ENCODE data around the gene GPSM3. TPM values are rescaled to one million over a fixed set of nuclear protein-coding genes. Genes with fewer than 3 reads are reported as not detected.

GPSM3 gene
- total RNA-seq, 1 donor from 2014 or later: 4.5 TPM

- H3F3A ChIP-seq (ENCODE audit: low read depth): peaks cover 26% of the 10 kb centered on the region
- H3K9me3 Mint-ChIP-seq: no peaks in the 10 kb centered on the region
- H3K4me1 ChIP-seq: peaks cover 24% of the 10 kb centered on the region
- H3K4me1 Mint-ChIP-seq: peaks cover 33% of the 10 kb centered on the region
- H3K9me3 ChIP-seq (ENCODE audit: low read depth): no peaks in the 10 kb centered on the region
- DNase-seq (ENCODE audit: low spot score): no peak
- peak overlapping the region; percentile 93 for H3K4me2 ChIP-seq
- no peaks in the 10 kb centered on the region for H3K36me3 ChIP-seq
- H3K27ac Mint-ChIP-seq: peak overlapping the region; percentile 88
- TF ChIP-seq EZH2 (IDR thresholded peaks at IDR 0.05) (no peak), EZH2phosphoT487 (IDR thresholded peaks at IDR 0.05) (no peak), CTCF (IDR thresholded peaks at IDR 0.05) (no peak)
- H4K20me1 ChIP-seq (ENCODE audit: low read depth): peaks cover 17% of the 10 kb centered on the region
- peaks cover 44% of the 10 kb centered on the region for H3K79me2 ChIP-seq (ENCODE audit: low read depth)
- no peak overlapping the region for H3K27ac ChIP-seq
- H3K4me3 ChIP-seq: peak overlapping the region; percentile 99
- no peak overlapping the region for H2AFZ ChIP-seq (replicated peaks)
- peaks cover 9% of the 10 kb centered on the region for H3K27me3 Mint-ChIP-seq (ENCODE audit: insufficient read depth, low read depth)
- no peaks in the 10 kb centered on the region for H3K27me3 ChIP-seq
- H3K36me3 Mint-ChIP-seq: peaks cover 15% of the 10 kb centered on the region
- peak overlapping the region; percentile 43 for H3K9ac ChIP-seq
- peak overlapping the region; percentile 97 for H3K4me3 Mint-ChIP-seq
These were observed 13.6 kb downstream of the GPSM3 start for GRCh38 chr6:32178547-32179440.

- Histone ChIP-seq H3K79me2 (ENCODE audit: low read depth) (peaks cover 52% of the 10 kb centered on the region), H3K4me1 (peaks cover 24% of the 10 kb centered on the region), H3K4me2 (peak within 1 kb of the TSS; percentile 93), H2AFZ (replicated peaks) (peak within 1 kb of the TSS; percentile 42), H3K27me3 (no peaks in the 10 kb centered on the region), H3F3A (ENCODE audit: low read depth) (peaks cover 20% of the 10 kb centered on the region), H3K9ac (peak within 1 kb of the TSS; percentile 43), H3K36me3 (no peaks in the 10 kb centered on the region), H3K27ac (peak within 1 kb of the TSS; percentile 93), H4K20me1 (ENCODE audit: low read depth) (peaks cover 25% of the 10 kb centered on the region), H3K4me3 (peak within 1 kb of the TSS; percentile 99), H3K9me3 (ENCODE audit: low read depth) (no peaks in the 10 kb centered on the region)
- Mint-ChIP-seq H3K9me3 (no peaks in the 10 kb centered on the region), H3K27ac (peak within 1 kb of the TSS; percentile 90), H3K27me3 (ENCODE audit: insufficient read depth, low read depth) (peaks cover 9% of the 10 kb centered on the region), H3K4me1 (peaks cover 38% of the 10 kb centered on the region), H3K4me3 (peak within 1 kb of the TSS; percentile 97), H3K36me3 (peaks cover 13% of the 10 kb centered on the region)
- TF ChIP-seq EZH2phosphoT487 (IDR thresholded peaks at IDR 0.05) (no peak), CTCF (IDR thresholded peaks at IDR 0.05) (no peak), EZH2 (IDR thresholded peaks at IDR 0.05) (no peak)
- DNase-seq (ENCODE audit: low spot score): peak; percentile 99
These were observed 14.5 kb downstream of the GPSM3 start, which contains the start of gene RNF5 for GRCh38 chr6:32177788-32178546. Gene RNF5, plus strand, starts transcription at chr6:32178405. Its CDS starts 107 bp downstream, at chr6:32178512.

GRCh38 chr6:32177183-32177787 is 15.2 kb downstream of the GPSM3 start:
- H3K79me2 ChIP-seq (ENCODE audit: low read depth): peaks cover 59% of the 10 kb centered on the region
- peaks cover 38% of the 10 kb centered on the region for H3K4me1 Mint-ChIP-seq
- no peaks in the 10 kb centered on the region for H3K27me3 ChIP-seq
- peak overlapping the region; percentile 93 for H3K4me2 ChIP-seq
- peaks cover 20% of the 10 kb centered on the region for H3F3A ChIP-seq (ENCODE audit: low read depth)
- H3K4me3 ChIP-seq: peak overlapping the region; percentile 99
- peaks cover 13% of the 10 kb centered on the region for H3K36me3 Mint-ChIP-seq
- H4K20me1 ChIP-seq (ENCODE audit: low read depth): peaks cover 31% of the 10 kb centered on the region
- peak overlapping the region; percentile 97 for H3K4me3 Mint-ChIP-seq
- H3K36me3 ChIP-seq: no peaks in the 10 kb centered on the region
- DNase-seq (ENCODE audit: low spot score): peak; percentile 83
- H3K9me3 Mint-ChIP-seq: no peaks in the 10 kb centered on the region
- H3K4me1 ChIP-seq: peaks cover 24% of the 10 kb centered on the region
- peaks cover 9% of the 10 kb centered on the region for H3K27me3 Mint-ChIP-seq (ENCODE audit: insufficient read depth, low read depth)
- TF ChIP-seq CTCF (IDR thresholded peaks at IDR 0.05) (no peak), EZH2phosphoT487 (IDR thresholded peaks at IDR 0.05) (no peak), EZH2 (IDR thresholded peaks at IDR 0.05) (no peak)
- peak overlapping the region; percentile 42 for H2AFZ ChIP-seq (replicated peaks)
- peak overlapping the region; percentile 33 for H3K9ac ChIP-seq
- peak overlapping the region; percentile 90 for H3K27ac Mint-ChIP-seq
- H3K9me3 ChIP-seq (ENCODE audit: low read depth): no peaks in the 10 kb centered on the region
- H3K27ac ChIP-seq: peak overlapping the region; percentile 93

All from neural progenitor cell (in vitro differentiated cells).